CD4-positive, alpha-beta T cell (primary cell): ENCODE measurements around the gene MLYCD. TPM values are rescaled to one million over a fixed set of nuclear protein-coding genes. Genes with fewer than 3 reads are reported as not detected.

Source experiments
- ATAC-seq: fragments of 200-7000 bp; cut with Tn5 transposase; one replicate; pipeline ENCODE4 v1.10.0; 2022; ENCODE audit warnings: mild to moderate bottlenecking; ENCODE audit not compliant: poor library complexity
- CTCF ChIA-PET: fragments of 350-600 bp; sonication (Branson Sonifier 250); formaldehyde crosslinking; loops from one replicate; lab custom pipeline; 2021; ENCODE audit warnings: antibody characterized with exemption, inconsistent platforms; lab: Charles Lee
- POLR2A ChIA-PET: fragments of 350-600 bp; sonication (Branson Sonifier 250); formaldehyde crosslinking; loops from one replicate; lab custom pipeline; 2021; ENCODE audit warnings: antibody characterized with exemption, inconsistent platforms; lab: Charles Lee
- DNase-seq, 14 experiments: peaks; one replicate each; pipeline ENCODE4 v3.0.0-alpha.2; 2013 to 2020; ENCODE audit warnings: mixed read lengths in 2 of 14
- H3K27ac ChIP-seq, 2 donors: one replicate each; pipeline versions ENCODE4 v1.5.1 to v1.7.0; 2013; ENCODE audit warnings: low read length in 2 of 2, low read depth in 1 of 2, mild to moderate bottlenecking in 1 of 2
- H3K27me3 ChIP-seq, 2 experiments: 1 replicate in 1 of 2; 2 replicates in 1 of 2; pipeline versions ENCODE4 v1.6.1 to v1.7.0; 2013; ENCODE audit warnings: low read length in 2 of 2, control low read depth in 1 of 2, mild to moderate bottlenecking in 1 of 2, moderate library complexity in 1 of 2; ENCODE audit not compliant: insufficient read depth in 2 of 2, control insufficient read depth in 1 of 2
- H3K36me3 ChIP-seq: one replicate; pipeline ENCODE4 v1.6.1; 2013; ENCODE audit warnings: low read length, control low read depth; ENCODE audit not compliant: insufficient read depth
- H3K4me1 ChIP-seq: one replicate; pipeline ENCODE4 v1.6.1; 2013; ENCODE audit warnings: low read length, control low read depth; ENCODE audit not compliant: insufficient read depth
- H3K4me3 ChIP-seq: one replicate; pipeline ENCODE4 v1.5.1; 2013; ENCODE audit warnings: mild to moderate bottlenecking, low read length, moderate library complexity
- H3K9me3 ChIP-seq, 2 experiments: 1 replicate in 1 of 2; 2 replicates in 1 of 2; pipeline versions ENCODE4 v1.6.1 to v1.7.0; 2013; ENCODE audit warnings: low read length in 2 of 2, mild to moderate bottlenecking in 2 of 2, control low read depth in 1 of 2, moderate library complexity in 1 of 2; ENCODE audit not compliant: control insufficient read depth in 1 of 2, insufficient read depth in 1 of 2
- H3K27ac Mint-ChIP-seq: one replicate; pipeline ENCODE4 v1.8.0; 2020; ENCODE audit warnings: mixed read lengths
- H3K27me3 Mint-ChIP-seq: one replicate; pipeline ENCODE4 v1.8.0; 2021; ENCODE audit warnings: mixed read lengths
- H3K36me3 Mint-ChIP-seq: one replicate; pipeline ENCODE4 v1.8.0; 2021; ENCODE audit warnings: low read depth, mixed read lengths
- H3K4me1 Mint-ChIP-seq: one replicate; pipeline ENCODE4 v1.8.0; 2021; ENCODE audit warnings: low read depth, mixed read lengths
- H3K4me3 Mint-ChIP-seq: one replicate; pipeline ENCODE4 v1.8.0; 2020; ENCODE audit warnings: mild to moderate bottlenecking, mixed read lengths
- H3K9me3 Mint-ChIP-seq: one replicate; pipeline ENCODE4 v1.8.0; 2020; ENCODE audit warnings: mixed read lengths
- CTCF ChIP-seq: fragments of 200-600 bp; IDR thresholded peaks from one replicate; pipeline ENCODE4 v1.8.0; 2022; ENCODE audit warnings: antibody characterized with exemption, mild to moderate bottlenecking
- intact Hi-C, 2 experiments: fragments of 100-400 bp; cut with DNase I in 1 of 2; cut with micrococcal nuclease in 1 of 2; formaldehyde crosslinking; loops; one replicate each; pipeline versions ENCODE4 v1.15.1 to v1.9.0; 2023 to 2025; cut with DNase I, micrococcal nuclease
- total RNA-seq, 174 experiments: library from RNA in 2 of 174; stranded (reverse) in 2 of 174; gene quantifications; one replicate each; pipeline ENCODE4 v1.2.3 and lab custom pipeline; 2021 to 2026

The MLYCD gene
- total RNA-seq, 2 experiments from 2014 or later = 4.7 to 5.3 TPM

GRCh38 chr16:83878838-83879237 is 20.1 kb upstream of the MLYCD start:
- no peak for TF ChIP-seq CTCF
- Mint-ChIP-seq H3K36me3 (no peaks in the 10 kb centered on the region), H3K4me3 (no peak overlapping the region), H3K27me3 (peaks cover 39% of the 10 kb centered on the region), H3K9me3 (no peaks in the 10 kb centered on the region), H3K27ac (no peak overlapping the region), H3K4me1 (no peaks in the 10 kb centered on the region)
- no peak for ATAC-seq
- Histone ChIP-seq H3K27me3 (peaks cover 0 to 4% of the 10 kb centered on the region in 2 experiments), H3K27ac (no peak overlapping the region), H3K9me3 (peaks cover 0 to 5% of the 10 kb centered on the region in 2 experiments), H3K36me3 (no peaks in the 10 kb centered on the region), H3K4me1 (no peaks in the 10 kb centered on the region), H3K4me3 (no peak overlapping the region)
- intact Hi-C loops = no loop called here
- no peak for DNase-seq
- ChIA-PET POLR2A (no interaction called here), CTCF (no interaction called here)

GRCh38 chr16:83882163-83882885 is 16.6 kb upstream of the MLYCD start:
- H3K9me3 Mint-ChIP-seq = no peaks in the 10 kb centered on the region
- no peaks in the 10 kb centered on the region for H3K36me3 Mint-ChIP-seq
- H3K27ac Mint-ChIP-seq = no peak overlapping the region
- no peak overlapping the region for H3K4me3 Mint-ChIP-seq
- no peak for DNase-seq
- Histone ChIP-seq H3K9me3 (no peaks in the 10 kb centered on the region), H3K27ac (no peak overlapping the region), H3K36me3 (no peaks in the 10 kb centered on the region), H3K4me3 (no peak overlapping the region), H3K27me3 (peaks cover 0 to 2% of the 10 kb centered on the region in 2 experiments), H3K4me1 (no peaks in the 10 kb centered on the region)
- H3K27me3 Mint-ChIP-seq = peaks cover 21% of the 10 kb centered on the region
- ChIA-PET CTCF (no interaction called here), POLR2A (no interaction called here)
- no peaks in the 10 kb centered on the region for H3K4me1 Mint-ChIP-seq
- intact Hi-C loops = no loop called here
- no peak for ATAC-seq
- TF ChIP-seq CTCF = no peak

- Histone ChIP-seq H3K36me3 (no peaks in the 10 kb centered on the region), H3K9me3 (no peaks in the 10 kb centered on the region), H3K4me3 (no peak overlapping the region), H3K27ac (no peak overlapping the region), H3K27me3 (no peaks in the 10 kb centered on the region), H3K4me1 (no peaks in the 10 kb centered on the region)
- H3K27me3 Mint-ChIP-seq = peaks cover 21% of the 10 kb centered on the region
- H3K4me3 Mint-ChIP-seq = no peak overlapping the region
- CTCF ChIA-PET = no interaction called here
- DNase-seq (no peak), ATAC-seq (no peak)
- no peaks in the 10 kb centered on the region for H3K9me3 Mint-ChIP-seq
- H3K4me1 Mint-ChIP-seq = no peaks in the 10 kb centered on the region
- H3K36me3 Mint-ChIP-seq = no peaks in the 10 kb centered on the region
- POLR2A ChIA-PET = no interaction called here
- TF ChIP-seq CTCF = no peak
- intact Hi-C loops = no loop called here
- no peak overlapping the region for H3K27ac Mint-ChIP-seq
Observed at GRCh38 chr16:83886199-83886971, 12.5 kb upstream of the MLYCD start.
